ENCODE measurements around the gene NUP160. TPM values are rescaled to one million over a fixed set of nuclear protein-coding genes. Genes with fewer than 3 reads are reported as not detected.
"Not testable (repeated sequence)": the region's sequence is repeated elsewhere in the genome, so short reads cannot be mapped to it uniquely, and the experiment has no call there.

Gene NUP160, protein sequence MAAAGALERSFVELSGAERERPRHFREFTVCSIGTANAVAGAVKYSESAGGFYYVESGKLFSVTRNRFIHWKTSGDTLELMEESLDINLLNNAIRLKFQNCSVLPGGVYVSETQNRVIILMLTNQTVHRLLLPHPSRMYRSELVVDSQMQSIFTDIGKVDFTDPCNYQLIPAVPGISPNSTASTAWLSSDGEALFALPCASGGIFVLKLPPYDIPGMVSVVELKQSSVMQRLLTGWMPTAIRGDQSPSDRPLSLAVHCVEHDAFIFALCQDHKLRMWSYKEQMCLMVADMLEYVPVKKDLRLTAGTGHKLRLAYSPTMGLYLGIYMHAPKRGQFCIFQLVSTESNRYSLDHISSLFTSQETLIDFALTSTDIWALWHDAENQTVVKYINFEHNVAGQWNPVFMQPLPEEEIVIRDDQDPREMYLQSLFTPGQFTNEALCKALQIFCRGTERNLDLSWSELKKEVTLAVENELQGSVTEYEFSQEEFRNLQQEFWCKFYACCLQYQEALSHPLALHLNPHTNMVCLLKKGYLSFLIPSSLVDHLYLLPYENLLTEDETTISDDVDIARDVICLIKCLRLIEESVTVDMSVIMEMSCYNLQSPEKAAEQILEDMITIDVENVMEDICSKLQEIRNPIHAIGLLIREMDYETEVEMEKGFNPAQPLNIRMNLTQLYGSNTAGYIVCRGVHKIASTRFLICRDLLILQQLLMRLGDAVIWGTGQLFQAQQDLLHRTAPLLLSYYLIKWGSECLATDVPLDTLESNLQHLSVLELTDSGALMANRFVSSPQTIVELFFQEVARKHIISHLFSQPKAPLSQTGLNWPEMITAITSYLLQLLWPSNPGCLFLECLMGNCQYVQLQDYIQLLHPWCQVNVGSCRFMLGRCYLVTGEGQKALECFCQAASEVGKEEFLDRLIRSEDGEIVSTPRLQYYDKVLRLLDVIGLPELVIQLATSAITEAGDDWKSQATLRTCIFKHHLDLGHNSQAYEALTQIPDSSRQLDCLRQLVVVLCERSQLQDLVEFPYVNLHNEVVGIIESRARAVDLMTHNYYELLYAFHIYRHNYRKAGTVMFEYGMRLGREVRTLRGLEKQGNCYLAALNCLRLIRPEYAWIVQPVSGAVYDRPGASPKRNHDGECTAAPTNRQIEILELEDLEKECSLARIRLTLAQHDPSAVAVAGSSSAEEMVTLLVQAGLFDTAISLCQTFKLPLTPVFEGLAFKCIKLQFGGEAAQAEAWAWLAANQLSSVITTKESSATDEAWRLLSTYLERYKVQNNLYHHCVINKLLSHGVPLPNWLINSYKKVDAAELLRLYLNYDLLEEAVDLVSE (N-terminal part only)
- polyA plus RNA-seq (ENCODE audit: insufficient read length in 4 of 4), result 10 to 100 TPM; 55.3 to 84.6 (median 68.6) TPM

DNA sequence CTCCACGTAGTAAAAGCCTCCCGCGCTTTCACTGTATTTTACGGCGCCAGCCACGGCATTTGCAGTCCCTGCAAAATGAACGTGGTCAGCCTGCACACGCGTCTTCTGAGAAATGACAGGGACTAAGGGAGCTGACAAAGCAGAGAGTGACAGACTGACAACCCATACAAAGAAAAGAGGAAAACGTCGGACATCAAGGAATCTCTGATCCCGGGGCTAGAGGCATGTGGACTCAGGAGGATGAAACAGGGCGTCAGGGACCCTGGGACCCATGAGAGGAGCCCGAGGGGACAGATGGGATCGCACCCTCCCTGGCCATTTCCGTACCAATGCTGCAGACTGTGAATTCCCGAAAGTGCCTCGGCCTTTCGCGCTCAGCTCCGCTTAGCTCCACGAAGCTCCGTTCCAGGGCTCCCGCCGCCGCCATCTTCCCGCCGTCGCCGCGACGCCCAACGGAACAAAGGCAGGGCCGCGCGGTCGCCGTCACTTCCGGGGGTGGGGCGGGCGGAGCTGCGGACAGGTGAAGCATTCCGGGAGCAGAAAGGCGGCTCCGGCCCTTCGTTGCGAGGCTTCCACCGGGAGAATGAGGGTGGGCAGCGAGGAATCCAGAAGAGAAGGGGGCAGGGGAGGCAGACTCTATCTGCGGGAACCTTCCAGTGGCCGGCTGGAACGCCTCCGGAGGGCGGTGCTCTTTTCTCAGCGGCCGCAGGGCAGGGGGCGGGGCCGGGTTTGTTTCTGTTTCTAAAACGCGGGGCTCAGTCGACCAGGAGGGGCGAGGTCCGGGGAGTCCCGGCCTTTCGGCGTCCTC, at the start of gene NUP160:
NUP160 (minus strand) TSS at position 459 of the 808 bp plus-strand sequence; CDS start at position 427, 32 bp downstream.
- peak; percentile 69 to 81 (median 78) for DNase-seq (ENCODE audit: low read depth in 4 of 4, low spot score in 2 of 4)

DNA sequence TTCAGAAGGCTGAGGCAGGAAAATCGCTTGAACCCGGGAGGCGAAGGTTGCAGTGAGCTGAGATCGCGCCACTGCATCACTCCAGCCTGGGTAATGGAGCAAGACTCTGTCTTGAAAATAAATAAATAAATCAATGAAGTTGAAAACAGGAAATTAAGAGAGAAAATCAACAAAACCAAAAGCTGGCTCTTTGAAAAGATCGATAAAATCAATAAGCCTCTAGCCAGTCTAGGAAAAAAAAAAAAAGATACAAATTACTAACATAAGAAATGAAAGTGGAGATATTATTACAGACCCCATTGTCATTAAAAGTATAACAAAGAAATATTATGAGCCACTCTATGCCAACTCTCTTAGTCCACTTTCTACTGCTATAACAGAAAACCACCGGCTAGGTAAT, 48.0 kb upstream of the NUP160 start:
- no peak for DNase-seq (ENCODE audit: low read depth in 4 of 4, low spot score in 2 of 4)

GRCh38 chr11:47895035-47895434, 46.9 kb upstream of the NUP160 start:
- DNase-seq (ENCODE audit: low read depth in 4 of 4, low spot score in 2 of 4), result no peak

DNA sequence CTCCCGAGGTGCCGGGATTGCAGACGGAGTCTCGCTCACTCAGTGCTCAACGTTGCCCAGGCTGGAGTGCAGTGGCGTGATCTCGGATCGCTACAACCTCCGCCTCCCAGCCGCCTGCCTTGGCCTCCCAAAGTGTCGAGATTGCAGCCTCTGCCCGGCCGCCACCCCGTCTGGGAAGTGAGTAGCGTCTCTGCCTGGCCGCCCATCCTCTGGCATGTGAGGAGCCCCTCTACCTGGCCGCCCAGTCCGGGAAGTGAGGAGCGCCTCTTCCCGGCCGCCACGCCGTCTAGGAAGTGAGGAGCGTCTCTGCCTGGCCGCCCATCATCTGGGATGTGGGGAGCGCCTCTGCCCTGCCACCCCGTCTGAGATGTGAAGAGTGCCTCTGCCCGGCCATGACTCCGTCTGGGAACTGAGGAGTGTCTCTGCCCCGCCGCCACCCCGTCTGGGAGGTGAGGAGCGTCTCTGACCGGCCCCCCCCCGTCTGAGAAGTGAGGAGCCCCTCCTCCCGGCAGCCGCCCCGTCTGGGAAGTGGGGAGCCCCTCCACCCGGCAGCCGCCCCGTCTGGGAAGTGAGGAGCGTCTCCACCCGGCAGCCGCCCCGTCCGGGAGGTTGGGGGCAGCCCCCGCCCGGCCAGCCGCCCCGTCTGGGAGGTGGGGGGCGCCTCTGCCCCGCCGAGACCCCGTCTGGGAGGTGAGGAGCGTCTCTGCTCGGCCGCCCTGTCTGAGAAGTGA, 44.6 kb upstream of the NUP160 start:
- DNase-seq (ENCODE audit: low read depth in 4 of 4, low spot score in 2 of 4), result not testable (repeated sequence)

DNA sequence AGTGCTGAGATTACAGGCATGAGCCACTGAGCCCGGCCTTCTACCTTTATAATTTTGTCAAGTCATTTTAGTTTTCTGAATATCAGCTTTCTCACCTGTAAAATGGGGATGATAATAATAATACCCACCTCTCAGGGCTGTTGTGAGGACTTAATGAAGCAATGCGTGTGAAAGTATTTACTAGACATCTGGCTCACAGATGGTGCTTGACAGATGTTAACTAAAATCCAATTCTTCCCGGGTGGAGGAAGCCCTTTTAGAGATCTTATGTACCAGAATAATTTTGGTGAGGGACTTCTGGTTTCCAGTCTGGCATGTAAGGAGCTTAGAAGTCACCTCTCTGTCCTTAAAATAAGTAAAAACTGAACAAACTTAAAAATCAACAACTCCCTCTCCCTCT, 43.7 kb upstream of the NUP160 start:
- DNase-seq (ENCODE audit: low read depth in 4 of 4, low spot score in 2 of 4), result no peak

- no peak for DNase-seq (ENCODE audit: low read depth in 4 of 4, low spot score in 2 of 4)
Observed at GRCh38 chr11:47889714-47890441, 41.7 kb upstream of the NUP160 start.

- DNase-seq (ENCODE audit: low read depth in 4 of 4, low spot score in 2 of 4), result no peak
Observed at GRCh38 chr11:47887910-47888569, 39.9 kb upstream of the NUP160 start.

DNA sequence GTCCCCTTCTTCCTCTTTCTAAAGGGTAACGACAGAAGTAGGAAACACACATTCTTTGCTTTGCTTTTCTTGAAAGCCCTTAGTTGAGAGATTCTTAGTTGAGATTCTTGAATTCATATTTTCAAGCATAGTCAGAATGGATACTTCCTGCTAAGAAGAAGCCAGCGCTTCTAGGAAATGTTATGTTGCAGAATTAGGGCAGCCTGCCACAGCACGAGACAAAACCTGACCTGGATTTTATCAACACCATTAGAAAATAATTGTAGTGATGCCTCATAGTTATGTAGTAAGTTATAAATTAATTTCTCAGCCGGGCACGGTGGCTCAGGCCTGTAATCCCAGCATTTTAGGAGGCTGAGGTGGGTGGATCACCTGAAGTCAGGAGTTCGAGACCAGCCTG, 37.9 kb upstream of the NUP160 start:
- no peak for DNase-seq (ENCODE audit: low read depth in 4 of 4, low spot score in 2 of 4)

DNA sequence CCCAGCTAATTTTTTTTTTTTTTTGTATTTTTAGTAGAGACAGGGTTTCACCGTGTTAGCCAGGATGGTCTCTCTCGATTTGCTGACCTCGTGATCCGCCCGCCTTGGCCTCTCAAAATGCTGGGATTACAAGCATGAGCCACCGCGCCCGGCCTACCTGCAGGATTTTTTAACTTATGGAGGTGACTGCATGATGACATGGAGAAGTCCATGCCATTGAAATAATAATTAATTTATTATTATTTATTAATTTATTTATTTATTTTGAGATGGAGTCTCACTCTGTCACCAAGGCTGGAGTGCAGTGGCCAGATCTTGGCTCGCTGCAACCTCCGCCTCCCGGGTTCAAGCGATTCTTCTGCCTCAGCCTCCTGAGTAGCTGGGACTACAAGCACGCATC, 34.3 kb upstream of the NUP160 start:
- DNase-seq (ENCODE audit: low read depth in 4 of 4, low spot score in 2 of 4), result not testable (repeated sequence)

- no peak for DNase-seq (ENCODE audit: low read depth in 4 of 4, low spot score in 2 of 4)
Observed at GRCh38 chr11:47881145-47881544, 33.0 kb upstream of the NUP160 start.

DNA sequence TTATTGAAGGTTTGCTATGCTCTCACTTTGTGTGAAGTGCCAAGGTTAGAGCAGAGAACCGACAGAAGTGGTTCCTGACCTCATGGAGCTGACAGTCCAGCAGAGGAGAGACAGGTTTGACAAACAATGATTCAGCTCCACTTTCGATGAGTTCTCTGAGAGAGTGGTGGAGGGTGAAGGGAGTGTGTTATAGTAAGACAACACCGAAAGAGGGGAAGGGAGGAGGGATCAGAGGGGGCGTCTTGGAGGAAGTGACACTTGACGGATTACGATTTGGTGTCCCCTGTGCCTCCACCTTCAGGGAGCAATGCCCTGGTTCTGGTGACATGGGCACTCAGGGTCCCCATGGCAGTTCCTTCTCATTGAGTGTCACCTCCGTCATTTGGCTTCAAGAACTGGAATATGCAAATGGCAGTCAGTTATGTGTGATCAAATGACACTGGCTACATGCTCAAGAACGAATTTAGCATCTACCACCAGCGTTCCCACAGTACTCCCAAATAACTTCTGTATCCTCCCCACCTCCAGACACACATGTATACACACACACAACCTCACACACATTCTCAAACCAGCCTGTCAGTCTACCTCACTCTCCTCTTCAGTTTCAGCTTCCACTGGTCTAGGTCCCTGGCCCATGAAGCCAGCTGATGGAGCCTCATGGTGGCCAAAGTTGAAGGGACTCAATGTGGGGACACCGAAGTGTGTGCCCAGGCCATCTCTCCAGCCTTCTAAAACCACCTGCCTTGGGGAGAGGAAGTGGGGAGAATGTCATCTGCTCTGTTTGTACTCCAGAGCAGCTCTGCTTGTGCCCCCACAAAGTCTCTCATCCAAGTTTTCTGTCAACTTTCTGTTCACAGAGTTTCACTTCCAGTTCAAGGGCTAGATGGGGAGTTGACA, 31.4 kb upstream of the NUP160 start:
- DNase-seq (ENCODE audit: low read depth in 4 of 4, low spot score in 2 of 4), result no peak

DNA sequence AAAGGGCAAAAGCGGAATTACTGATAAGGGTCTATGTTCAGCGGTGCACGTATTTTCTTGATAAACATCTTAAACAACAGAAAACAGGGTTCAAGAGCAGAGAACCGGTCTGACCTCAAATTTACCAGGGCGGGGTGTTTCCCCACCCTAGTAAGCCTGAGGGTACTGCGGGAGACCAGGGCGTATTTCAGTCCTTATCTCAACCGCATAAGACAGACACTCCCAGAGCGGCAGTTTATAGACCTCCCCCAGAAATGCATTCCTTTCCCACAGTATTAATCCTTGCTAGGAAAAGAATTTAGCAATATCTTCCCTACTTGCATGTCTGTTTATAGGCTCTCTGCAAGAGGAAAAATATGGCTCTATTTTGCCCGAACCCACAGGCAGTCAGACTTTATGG, 27.7 kb upstream of the NUP160 start:
- DNase-seq (ENCODE audit: low read depth in 4 of 4, low spot score in 2 of 4), result not testable (repeated sequence)

- DNase-seq (ENCODE audit: low read depth in 4 of 4, low spot score in 2 of 4), result no peak
Observed at GRCh38 chr11:47870404-47870803, 22.3 kb upstream of the NUP160 start.

- DNase-seq (ENCODE audit: low read depth in 4 of 4, low spot score in 2 of 4), result no peak
Observed at GRCh38 chr11:47869544-47870393, 21.6 kb upstream of the NUP160 start.

DNA sequence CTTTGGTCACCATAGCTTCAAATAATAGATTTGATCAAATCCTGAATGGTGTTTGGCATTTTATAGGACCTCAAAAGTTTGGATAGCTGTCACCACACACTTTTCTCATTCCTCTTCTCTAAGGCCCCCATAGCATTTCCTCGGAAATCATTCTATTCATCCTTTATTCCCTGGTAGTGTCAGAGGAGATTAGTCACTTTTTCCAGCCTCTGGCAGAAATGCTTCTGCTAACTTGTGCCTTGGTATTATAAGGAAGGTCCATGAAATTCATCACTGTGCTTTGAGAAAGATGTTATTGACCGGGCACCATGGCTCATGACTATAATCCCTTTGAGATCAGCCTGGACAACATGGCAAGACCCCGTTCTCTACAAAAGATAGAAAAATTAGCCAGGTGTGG, 19.7 kb upstream of the NUP160 start:
- DNase-seq (ENCODE audit: low read depth in 4 of 4, low spot score in 2 of 4), result no peak

DNA sequence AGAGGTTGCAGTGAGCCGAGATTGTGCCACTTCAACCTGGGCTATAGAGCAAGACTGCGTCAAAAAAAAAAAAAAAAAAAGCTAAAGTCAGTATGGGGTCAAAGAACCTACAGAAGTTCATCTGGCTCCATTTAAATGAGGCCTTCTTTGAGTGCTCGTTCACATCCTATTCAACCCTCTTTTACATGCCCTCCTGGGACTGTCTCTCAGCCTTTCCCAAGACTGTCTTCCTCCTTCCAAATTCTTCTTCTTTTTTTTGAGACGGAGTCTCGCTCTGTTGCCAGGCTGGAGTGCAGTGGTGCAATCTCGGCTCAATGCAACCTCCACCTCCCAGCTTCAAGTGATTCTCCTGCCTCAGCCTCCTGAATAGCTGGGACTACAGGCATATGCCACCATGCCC, 18.7 kb upstream of the NUP160 start:
- DNase-seq (ENCODE audit: low read depth in 4 of 4, low spot score in 2 of 4), result not testable (repeated sequence)

All from left renal cortex interstitium (tissue), 4 donors.